ENCODE results near the gene BANK1.

DNA sequence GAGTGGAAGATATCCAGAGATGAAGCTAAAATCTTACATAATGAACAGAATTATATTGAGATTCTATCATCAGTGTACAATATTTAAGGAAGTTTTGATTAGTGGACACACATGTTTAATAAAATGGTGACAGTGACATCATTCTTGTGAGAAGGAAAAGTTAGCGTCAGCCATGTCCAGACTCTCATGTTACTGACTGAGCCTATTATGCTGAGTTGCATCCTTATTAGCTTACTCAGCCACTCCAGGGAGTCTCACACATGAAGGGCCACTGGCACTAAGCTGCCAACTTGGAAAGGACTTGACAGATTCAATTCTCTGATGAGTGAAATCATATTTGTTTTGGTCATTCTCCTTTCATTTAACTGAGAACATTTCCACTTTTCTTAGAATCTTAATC lies 170.6 kb downstream of the BANK1 start:
- TF ChIP-seq, protein P1, sequence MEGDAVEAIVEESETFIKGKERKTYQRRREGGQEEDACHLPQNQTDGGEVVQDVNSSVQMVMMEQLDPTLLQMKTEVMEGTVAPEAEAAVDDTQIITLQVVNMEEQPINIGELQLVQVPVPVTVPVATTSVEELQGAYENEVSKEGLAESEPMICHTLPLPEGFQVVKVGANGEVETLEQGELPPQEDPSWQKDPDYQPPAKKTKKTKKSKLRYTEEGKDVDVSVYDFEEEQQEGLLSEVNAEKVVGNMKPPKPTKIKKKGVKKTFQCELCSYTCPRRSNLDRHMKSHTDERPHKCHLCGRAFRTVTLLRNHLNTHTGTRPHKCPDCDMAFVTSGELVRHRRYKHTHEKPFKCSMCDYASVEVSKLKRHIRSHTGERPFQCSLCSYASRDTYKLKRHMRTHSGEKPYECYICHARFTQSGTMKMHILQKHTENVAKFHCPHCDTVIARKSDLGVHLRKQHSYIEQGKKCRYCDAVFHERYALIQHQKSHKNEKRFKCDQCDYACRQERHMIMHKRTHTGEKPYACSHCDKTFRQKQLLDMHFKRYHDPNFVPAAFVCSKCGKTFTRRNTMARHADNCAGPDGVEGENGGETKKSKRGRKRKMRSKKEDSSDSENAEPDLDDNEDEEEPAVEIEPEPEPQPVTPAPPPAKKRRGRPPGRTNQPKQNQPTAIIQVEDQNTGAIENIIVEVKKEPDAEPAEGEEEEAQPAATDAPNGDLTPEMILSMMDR (IDR thresholded peaks at IDR 0.05): no peak
- TF ChIP-seq POLR2A (IDR thresholded peaks at IDR 0.05): no peak

All from breast epithelium (tissue), 3 donors.